Neural cell (in vitro differentiated cells): Measurements from ENCODE around the gene MCUR1. TPM values are rescaled to one million over a fixed set of nuclear protein-coding genes. Genes with fewer than 3 reads are reported as not detected.

Experiments
- H2AFZ ChIP-seq: fragments of 200-600, 300-800 bp; sonication (generic), shearing (Covaris generic); 2 replicates; pipeline ENCODE4 v1.6.0; 2014; ENCODE audit warnings: low read depth, mild to moderate bottlenecking, antibody characterized with exemption, low read length, moderate library complexity
- H3F3A ChIP-seq: fragments of 200-600 bp; shearing (Covaris generic); 2 replicates; pipeline ENCODE4 v1.6.1; 2016; ENCODE audit warnings: mild to moderate bottlenecking, moderate library complexity, mixed read lengths, antibody characterized with exemption, low read length; ENCODE audit not compliant: insufficient read depth, poor library complexity, severe bottlenecking
- H3K27ac ChIP-seq: fragments of 200-600, 300-800 bp; sonication (generic), shearing (Covaris generic); 2 replicates; pipeline ENCODE4 v1.5.1; 2014; ENCODE audit warnings: mild to moderate bottlenecking, low read length, moderate library complexity
- H3K27me3 ChIP-seq: fragments of 300-800, 200-600 bp; sonication (generic), shearing (Covaris generic); 2 replicates; pipeline ENCODE4 v1.6.0; 2014; ENCODE audit warnings: mild to moderate bottlenecking, low read depth, low read length, moderate library complexity; ENCODE audit not compliant: insufficient read depth
- H3K36me3 ChIP-seq: fragments of 300-800, 200-600 bp; sonication (generic), shearing (Covaris generic); 2 replicates; pipeline ENCODE4 v1.5.1; 2014; ENCODE audit warnings: mild to moderate bottlenecking, antibody characterized with exemption, low read length, moderate library complexity; ENCODE audit not compliant: insufficient read depth
- H3K4me2 ChIP-seq: fragments of 300-800, 200-600 bp; sonication (generic), shearing (Covaris generic); 2 replicates; pipeline ENCODE4 v1.6.0; 2014; ENCODE audit warnings: mild to moderate bottlenecking, low read length
- H3K4me3 ChIP-seq: fragments of 300-800, 200-600 bp; sonication (generic), shearing (Covaris generic); 2 replicates; pipeline ENCODE4 v1.5.1; 2014; ENCODE audit warnings: mild to moderate bottlenecking, low read length, moderate library complexity
- H3K79me2 ChIP-seq: fragments of 200-600 bp; shearing (Covaris generic); replicated peaks from 2 replicates; pipeline ENCODE4 v1.6.0; 2014; ENCODE audit warnings: mild to moderate bottlenecking, low read length, moderate library complexity; ENCODE audit not compliant: insufficient read depth
- H3K9ac ChIP-seq: fragments of 300-800, 200-600 bp; sonication (generic), shearing (Covaris generic); 2 replicates; pipeline ENCODE4 v1.6.1; 2016; ENCODE audit warnings: mild to moderate bottlenecking, low read length, mixed read lengths
- H3K9me2 ChIP-seq: fragments of 200-600 bp; shearing (Covaris generic); 2 replicates; pipeline ENCODE4 v1.6.1; 2016; ENCODE audit warnings: mild to moderate bottlenecking, low read length, mixed read lengths; ENCODE audit not compliant: insufficient read depth
- H3K9me3 ChIP-seq: fragments of 200-600, 300-800 bp; sonication (generic), shearing (Covaris generic); 2 replicates; pipeline ENCODE4 v1.6.1; 2016; ENCODE audit warnings: mild to moderate bottlenecking, mixed run types, low read length, moderate library complexity, mixed read lengths
- H4K20me1 ChIP-seq: fragments of 200-600 bp; shearing (Covaris generic); 2 replicates; pipeline ENCODE4 v1.6.1; 2016; ENCODE audit warnings: mild to moderate bottlenecking, mixed run types; ENCODE audit not compliant: insufficient read depth
- EP300 ChIP-seq: fragments of 450-650 bp; conservative IDR thresholded peaks from 2 replicates; pipeline ENCODE4 v1.6.1; 2014; ENCODE audit warnings: antibody characterized with exemption, mild to moderate bottlenecking, moderate library complexity; ENCODE audit not compliant: poor library complexity, severe bottlenecking
- EZH2 ChIP-seq: fragments of 200-600, 300-800 bp; shearing (Covaris generic), sonication (generic); IDR thresholded peaks from 2 replicates; pipeline ENCODE4 v1.6.1; 2014; ENCODE audit warnings: antibody characterized with exemption, low read length, borderline replicate concordance, mild to moderate bottlenecking; ENCODE audit not compliant: insufficient read depth, poor library complexity, severe bottlenecking
- MXI1 ChIP-seq: fragments of 450-650 bp; conservative IDR thresholded peaks from 2 replicates; pipeline ENCODE4 v1.6.1; 2014; ENCODE audit warnings: antibody characterized with exemption, mild to moderate bottlenecking; ENCODE audit not compliant: poor library complexity, severe bottlenecking
- POLR2AphosphoS5 ChIP-seq: IDR thresholded peaks from 2 replicates; pipeline ENCODE4 v1.6.1; 2012
- RAD21 ChIP-seq: fragments of 450-650 bp; conservative IDR thresholded peaks from 2 replicates; pipeline ENCODE4 v1.6.1; 2014; ENCODE audit warnings: antibody characterized with exemption, mild to moderate bottlenecking, moderate library complexity
- SMC3 ChIP-seq: fragments of 450-650 bp; conservative IDR thresholded peaks from 2 replicates; pipeline ENCODE4 v1.6.1; 2014; ENCODE audit warnings: antibody characterized with exemption, mild to moderate bottlenecking, moderate library complexity; ENCODE audit not compliant: poor library complexity
- TAF1 ChIP-seq: IDR thresholded peaks from 2 replicates; pipeline ENCODE4 v1.6.1; 2012; ENCODE audit warnings: low read depth
- polyA plus RNA-seq: library from polyadenylated mRNA; depleted of rRNA; stranded (reverse); fragments of >200 nt; gene quantifications from 2 replicates; pipeline ENCODE4 v1.2.3, GENCODE V29; 2014
- TF ChIP-seq, protein P1 (sequence below): fragments of 450-650 bp; IDR thresholded peaks from 2 replicates; pipeline ENCODE4 v1.5.1; 2014; ENCODE audit warnings: antibody characterized with exemption, mild to moderate bottlenecking, moderate library complexity; ENCODE audit not compliant: poor library complexity, severe bottlenecking
- TF ChIP-seq, protein P2 (sequence below): IDR thresholded peaks from 2 replicates; pipeline ENCODE4 v1.6.1; 2012; ENCODE audit warnings: borderline replicate concordance

Gene MCUR1
- polyA plus RNA-seq, 1 donor from 2014 or later = 10.0 TPM

DNA sequence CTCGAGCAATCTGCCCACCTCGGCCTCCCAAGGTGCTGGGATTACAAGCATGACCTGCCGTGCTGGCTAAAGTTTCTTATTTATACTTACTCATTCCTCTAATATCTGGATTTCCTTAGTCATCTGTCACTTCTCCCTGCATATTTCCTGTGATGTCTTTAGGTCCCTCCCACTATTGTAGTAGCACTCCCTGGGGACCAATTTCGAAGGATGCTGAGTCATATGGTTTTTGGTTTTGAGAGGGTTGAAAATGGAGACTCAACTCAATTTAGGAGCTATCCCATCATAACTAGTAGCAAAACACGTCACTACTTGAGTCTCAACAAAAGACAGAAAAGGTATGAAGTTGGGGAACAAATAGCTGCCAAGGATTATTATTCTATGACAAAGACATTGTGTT lies 20.2 kb downstream of the MCUR1 start:
- Histone ChIP-seq H3K36me3 (no peaks in the 10 kb centered on the region), H3K79me2 (no peaks in the 10 kb centered on the region), H3F3A (no peaks in the 10 kb centered on the region), H3K27me3 (no peaks in the 10 kb centered on the region), H3K4me2 (no peak overlapping the region), H3K9ac (no peak overlapping the region), H3K9me2 (no peaks in the 10 kb centered on the region), H3K9me3 (no peaks in the 10 kb centered on the region), H4K20me1 (no peaks in the 10 kb centered on the region), H2AFZ (no peak overlapping the region), H3K27ac (no peak overlapping the region), H3K4me3 (no peak overlapping the region)
- TF ChIP-seq SMC3 (no peak), POLR2AphosphoS5 (no peak), TAF1 (no peak), RAD21 (no peak), EP300 (no peak), EZH2 (no peak), MXI1 (no peak)
- TF ChIP-seq, protein P1, sequence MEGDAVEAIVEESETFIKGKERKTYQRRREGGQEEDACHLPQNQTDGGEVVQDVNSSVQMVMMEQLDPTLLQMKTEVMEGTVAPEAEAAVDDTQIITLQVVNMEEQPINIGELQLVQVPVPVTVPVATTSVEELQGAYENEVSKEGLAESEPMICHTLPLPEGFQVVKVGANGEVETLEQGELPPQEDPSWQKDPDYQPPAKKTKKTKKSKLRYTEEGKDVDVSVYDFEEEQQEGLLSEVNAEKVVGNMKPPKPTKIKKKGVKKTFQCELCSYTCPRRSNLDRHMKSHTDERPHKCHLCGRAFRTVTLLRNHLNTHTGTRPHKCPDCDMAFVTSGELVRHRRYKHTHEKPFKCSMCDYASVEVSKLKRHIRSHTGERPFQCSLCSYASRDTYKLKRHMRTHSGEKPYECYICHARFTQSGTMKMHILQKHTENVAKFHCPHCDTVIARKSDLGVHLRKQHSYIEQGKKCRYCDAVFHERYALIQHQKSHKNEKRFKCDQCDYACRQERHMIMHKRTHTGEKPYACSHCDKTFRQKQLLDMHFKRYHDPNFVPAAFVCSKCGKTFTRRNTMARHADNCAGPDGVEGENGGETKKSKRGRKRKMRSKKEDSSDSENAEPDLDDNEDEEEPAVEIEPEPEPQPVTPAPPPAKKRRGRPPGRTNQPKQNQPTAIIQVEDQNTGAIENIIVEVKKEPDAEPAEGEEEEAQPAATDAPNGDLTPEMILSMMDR = no peak
- TF ChIP-seq, protein P2, sequence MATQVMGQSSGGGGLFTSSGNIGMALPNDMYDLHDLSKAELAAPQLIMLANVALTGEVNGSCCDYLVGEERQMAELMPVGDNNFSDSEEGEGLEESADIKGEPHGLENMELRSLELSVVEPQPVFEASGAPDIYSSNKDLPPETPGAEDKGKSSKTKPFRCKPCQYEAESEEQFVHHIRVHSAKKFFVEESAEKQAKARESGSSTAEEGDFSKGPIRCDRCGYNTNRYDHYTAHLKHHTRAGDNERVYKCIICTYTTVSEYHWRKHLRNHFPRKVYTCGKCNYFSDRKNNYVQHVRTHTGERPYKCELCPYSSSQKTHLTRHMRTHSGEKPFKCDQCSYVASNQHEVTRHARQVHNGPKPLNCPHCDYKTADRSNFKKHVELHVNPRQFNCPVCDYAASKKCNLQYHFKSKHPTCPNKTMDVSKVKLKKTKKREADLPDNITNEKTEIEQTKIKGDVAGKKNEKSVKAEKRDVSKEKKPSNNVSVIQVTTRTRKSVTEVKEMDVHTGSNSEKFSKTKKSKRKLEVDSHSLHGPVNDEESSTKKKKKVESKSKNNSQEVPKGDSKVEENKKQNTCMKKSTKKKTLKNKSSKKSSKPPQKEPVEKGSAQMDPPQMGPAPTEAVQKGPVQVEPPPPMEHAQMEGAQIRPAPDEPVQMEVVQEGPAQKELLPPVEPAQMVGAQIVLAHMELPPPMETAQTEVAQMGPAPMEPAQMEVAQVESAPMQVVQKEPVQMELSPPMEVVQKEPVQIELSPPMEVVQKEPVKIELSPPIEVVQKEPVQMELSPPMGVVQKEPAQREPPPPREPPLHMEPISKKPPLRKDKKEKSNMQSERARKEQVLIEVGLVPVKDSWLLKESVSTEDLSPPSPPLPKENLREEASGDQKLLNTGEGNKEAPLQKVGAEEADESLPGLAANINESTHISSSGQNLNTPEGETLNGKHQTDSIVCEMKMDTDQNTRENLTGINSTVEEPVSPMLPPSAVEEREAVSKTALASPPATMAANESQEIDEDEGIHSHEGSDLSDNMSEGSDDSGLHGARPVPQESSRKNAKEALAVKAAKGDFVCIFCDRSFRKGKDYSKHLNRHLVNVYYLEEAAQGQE = no peak

DNA sequence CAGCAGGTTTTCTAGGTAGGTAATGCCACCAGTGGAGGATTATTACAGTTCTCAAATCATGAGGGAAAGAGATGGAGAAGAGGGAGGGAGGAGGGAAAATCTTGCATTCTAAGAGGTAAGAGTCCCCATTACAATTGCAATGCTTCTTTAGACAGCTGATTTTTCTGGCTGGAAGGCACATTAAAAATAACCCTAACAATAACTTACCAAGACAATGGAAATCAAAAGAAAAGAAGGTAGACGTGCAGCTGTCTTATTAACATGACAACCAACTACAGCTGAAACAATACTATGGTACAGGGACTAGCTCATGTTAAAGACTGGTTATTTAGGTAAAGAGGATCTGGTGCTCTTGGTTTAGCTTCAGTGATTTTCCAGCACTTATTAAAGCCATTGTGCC lies 24.6 kb downstream of the MCUR1 start:
- no peaks in the 10 kb centered on the region for H3K79me2 ChIP-seq
- H3F3A ChIP-seq = no peaks in the 10 kb centered on the region
- H3K27ac ChIP-seq = no peak overlapping the region
- H3K27me3 ChIP-seq = no peaks in the 10 kb centered on the region
- no peak overlapping the region for H3K4me3 ChIP-seq
- no peaks in the 10 kb centered on the region for H3K9me2 ChIP-seq
- no peaks in the 10 kb centered on the region for H3K9me3 ChIP-seq
- no peak overlapping the region for H3K4me2 ChIP-seq
- TF ChIP-seq POLR2AphosphoS5 = no peak
- TF ChIP-seq EP300 = no peak
- no peak for TF ChIP-seq SMC3
- no peak for TF ChIP-seq TAF1
- no peak for TF ChIP-seq RAD21
- no peak for TF ChIP-seq EZH2
- TF ChIP-seq, protein P2 = no peak
- TF ChIP-seq, protein P1 = no peak
- TF ChIP-seq MXI1 = no peak
- H2AFZ ChIP-seq = no peak overlapping the region
- no peaks in the 10 kb centered on the region for H3K36me3 ChIP-seq
- H4K20me1 ChIP-seq = no peaks in the 10 kb centered on the region
- no peak overlapping the region for H3K9ac ChIP-seq
